Esophagus squamous epithelium (tissue), 5 donors: ENCODE data around the gene PKIG. TPM values are rescaled to one million over a fixed set of nuclear protein-coding genes. Genes with fewer than 3 reads are reported as not detected.

Experiments
- DNase-seq: peaks from one replicate; lab custom pipeline; 2025; lab: John Stamatoyannopoulos, UW
- H3K27ac ChIP-seq, 4 donors: fragments of 200-600 bp; sonication (generic); one replicate each; pipeline ENCODE4 v1.5.1; 2016 to 2019; ENCODE audit warnings: mild to moderate bottlenecking in 1 of 4
- H3K27me3 ChIP-seq, 4 donors: fragments of 200-600 bp; sonication (generic); 1 replicate in 3 of 4; 2 replicates in 1 of 4; pipeline versions ENCODE4 v1.5.1 to v1.6.0; 2017 to 2021; ENCODE audit warnings: antibody characterized with exemption in 1 of 4
- H3K36me3 ChIP-seq, 3 donors: fragments of 200-600 bp; sonication (generic); one replicate each; pipeline ENCODE4 v1.5.1; 2016 to 2019
- H3K4me1 ChIP-seq, 3 donors: fragments of 200-600 bp; sonication (generic); one replicate each; pipeline ENCODE4 v1.5.1; 2017 to 2019
- H3K4me3 ChIP-seq, 4 donors: fragments of 200-600 bp; sonication (generic); 1 replicate in 3 of 4; 2 replicates in 1 of 4; pipeline ENCODE4 v1.5.1; 2016 to 2019; ENCODE audit warnings: mild to moderate bottlenecking in 2 of 4, moderate library complexity in 1 of 4
- H3K9me3 ChIP-seq, 3 donors: fragments of 200-600 bp; sonication (generic); one replicate each; pipeline ENCODE4 v1.5.1; 2016 to 2019
- POLR2A ChIP-seq, 4 donors: fragments of 450-650 bp; IDR thresholded peaks; one replicate each; pipeline ENCODE4 v1.6.1; 2017; ENCODE audit warnings: antibody characterized with exemption in 4 of 4, mild to moderate bottlenecking in 4 of 4, moderate library complexity in 3 of 4
- WGBS, 2 donors: methylation state at CpG; one replicate each; pipeline ENCODE4 v1.1.5; 2018; 5-methylcytosine and 5-hydroxymethylcytosine counted together
- intact Hi-C: fragments of 100-400 bp; cut with DNase I; formaldehyde crosslinking; loops from one replicate; pipeline ENCODE4 v1.15.0; 2022
- total RNA-seq, 4 donors: library from RNA; depleted of rRNA; stranded (reverse); fragments of >200 nt; gene quantifications; one replicate each; pipeline ENCODE4 v1.1.0, GENCODE V29; 2016
- TF ChIP-seq, protein P1 (sequence below), 6 experiments: fragments of 450-650 bp in 4 of 6; fragments of 200-600 bp in 2 of 6; sonication (generic) in 2 of 6; IDR thresholded peaks; one replicate each; pipeline ENCODE4 v1.5.1; 2016 to 2019; ENCODE audit warnings: antibody characterized with exemption in 6 of 6, mild to moderate bottlenecking in 4 of 6, moderate library complexity in 4 of 6
- donor health status: DM: yes; HTN: yes; CAD: no.

Gene PKIG
- total RNA-seq, 4 donors from 2014 or later: 11.0 to 80.1 (median 19.4) TPM

DNA sequence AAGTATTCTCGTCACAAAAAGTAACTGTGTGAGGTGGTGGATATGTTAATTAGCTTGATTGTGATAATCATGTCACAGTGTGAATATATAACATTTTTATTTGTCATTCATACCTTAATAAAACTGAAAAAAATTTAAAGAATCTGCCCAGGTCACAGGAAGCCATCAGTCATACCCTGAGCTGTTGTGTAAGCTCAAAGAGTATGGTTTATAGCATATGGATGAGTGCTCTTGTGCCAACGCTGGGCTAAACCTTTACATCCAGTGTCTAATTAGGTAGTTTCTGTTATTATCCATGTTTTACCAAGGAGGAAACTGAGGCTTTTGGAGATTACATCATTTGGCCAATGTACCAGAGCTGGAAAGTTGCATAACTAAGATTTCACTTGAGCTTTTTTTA, 11.4 kb downstream of the PKIG start:
- Histone ChIP-seq H3K36me3 (peaks cover 0 to 24% (median 0%) of the 10 kb centered on the region in 3 donors), H3K4me1 (peaks cover 0 to 56% (median 32%) of the 10 kb centered on the region in 3 donors), H3K9me3 (no peaks in the 10 kb centered on the region), H3K27ac (peak overlapping the region in 3 of 4 donors; percentile 23 to 66 (median 57)), H3K27me3 (no peaks in the 10 kb centered on the region), H3K4me3 (no peak overlapping the region)
- no peak for DNase-seq
- TF ChIP-seq, protein P1, sequence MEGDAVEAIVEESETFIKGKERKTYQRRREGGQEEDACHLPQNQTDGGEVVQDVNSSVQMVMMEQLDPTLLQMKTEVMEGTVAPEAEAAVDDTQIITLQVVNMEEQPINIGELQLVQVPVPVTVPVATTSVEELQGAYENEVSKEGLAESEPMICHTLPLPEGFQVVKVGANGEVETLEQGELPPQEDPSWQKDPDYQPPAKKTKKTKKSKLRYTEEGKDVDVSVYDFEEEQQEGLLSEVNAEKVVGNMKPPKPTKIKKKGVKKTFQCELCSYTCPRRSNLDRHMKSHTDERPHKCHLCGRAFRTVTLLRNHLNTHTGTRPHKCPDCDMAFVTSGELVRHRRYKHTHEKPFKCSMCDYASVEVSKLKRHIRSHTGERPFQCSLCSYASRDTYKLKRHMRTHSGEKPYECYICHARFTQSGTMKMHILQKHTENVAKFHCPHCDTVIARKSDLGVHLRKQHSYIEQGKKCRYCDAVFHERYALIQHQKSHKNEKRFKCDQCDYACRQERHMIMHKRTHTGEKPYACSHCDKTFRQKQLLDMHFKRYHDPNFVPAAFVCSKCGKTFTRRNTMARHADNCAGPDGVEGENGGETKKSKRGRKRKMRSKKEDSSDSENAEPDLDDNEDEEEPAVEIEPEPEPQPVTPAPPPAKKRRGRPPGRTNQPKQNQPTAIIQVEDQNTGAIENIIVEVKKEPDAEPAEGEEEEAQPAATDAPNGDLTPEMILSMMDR (IDR thresholded peaks at IDR 0.05): no peak
- TF ChIP-seq POLR2A (IDR thresholded peaks at IDR 0.05): no peak
- 52 to 67% methylated on average over 2 of the region's 2 CpGs for WGBS, 2 donors
- intact Hi-C loops: no loop called here

DNA sequence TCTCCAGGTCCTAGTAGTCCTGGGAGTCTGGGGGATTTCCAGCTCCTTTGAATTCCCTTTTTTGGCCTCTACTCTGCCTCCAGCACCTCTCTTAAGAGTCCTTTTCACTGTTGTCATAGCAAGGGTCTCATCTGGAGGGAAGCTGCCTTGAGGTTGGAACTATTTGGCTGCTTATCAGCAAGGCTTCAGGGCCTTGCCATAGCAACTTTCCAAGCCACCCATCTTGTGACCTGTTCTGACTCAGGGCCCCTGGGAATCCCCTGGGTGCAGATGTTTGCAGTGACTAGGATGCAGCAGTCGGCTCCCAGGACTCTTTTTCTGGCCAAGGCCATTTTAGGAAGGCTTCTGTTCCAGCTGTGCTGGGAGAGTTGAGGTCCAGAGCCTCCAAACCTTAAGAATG, 12.4 kb downstream of the PKIG start:
- intact Hi-C loops: no loop called here
- Histone ChIP-seq H3K9me3 (no peaks in the 10 kb centered on the region), H3K4me1 (peaks cover 0 to 66% (median 42%) of the 10 kb centered on the region in 3 donors), H3K27me3 (no peaks in the 10 kb centered on the region), H3K4me3 (no peak overlapping the region), H3K27ac (peak overlapping the region in 3 of 4 donors; percentile 23 to 66 (median 57)), H3K36me3 (peaks cover 0 to 22% (median 0%) of the 10 kb centered on the region in 3 donors)
- DNase-seq: no peak
- TF ChIP-seq POLR2A (IDR thresholded peaks at IDR 0.05): no peak
- TF ChIP-seq, protein P1 (IDR thresholded peaks at IDR 0.05): no peak
- 17 to 29% methylated on average over 1 of the region's 1 CpG for WGBS, 2 donors

DNA sequence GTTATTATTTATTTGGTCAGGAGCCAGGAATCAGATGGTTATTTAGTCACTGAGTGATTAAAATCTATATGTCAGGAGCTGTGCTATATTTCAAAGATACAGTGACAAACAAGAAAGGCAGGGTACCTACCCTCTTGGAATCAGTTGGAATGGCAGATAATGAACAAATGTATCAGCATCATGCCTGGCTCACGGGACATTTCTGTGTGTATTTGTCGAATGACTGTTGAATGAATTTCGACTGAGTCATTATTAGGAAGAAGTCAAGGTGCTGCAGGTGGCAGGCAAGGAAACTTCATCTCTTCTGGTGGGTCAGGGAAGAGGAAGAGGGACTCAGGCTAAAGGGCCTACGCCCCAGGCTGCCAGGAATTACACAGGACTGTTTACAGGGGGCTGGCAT, 13.6 kb downstream of the PKIG start:
- intact Hi-C loops: no loop called here
- TF ChIP-seq POLR2A (IDR thresholded peaks at IDR 0.05): no peak
- TF ChIP-seq, protein P1 (IDR thresholded peaks at IDR 0.05): no peak
- Histone ChIP-seq H3K4me1 (peaks cover 3 to 74% (median 54%) of the 10 kb centered on the region in 3 donors), H3K27ac (peak overlapping the region in 3 of 4 donors; percentile 87 to 94 (median 90)), H3K4me3 (no peak overlapping the region), H3K27me3 (no peaks in the 10 kb centered on the region), H3K36me3 (peaks cover 0 to 9% (median 0%) of the 10 kb centered on the region in 3 donors), H3K9me3 (no peaks in the 10 kb centered on the region)
- DNase-seq: no peak
- WGBS, 2 donors: 68 to 71% methylated on average over 4 of the region's 4 CpGs

DNA sequence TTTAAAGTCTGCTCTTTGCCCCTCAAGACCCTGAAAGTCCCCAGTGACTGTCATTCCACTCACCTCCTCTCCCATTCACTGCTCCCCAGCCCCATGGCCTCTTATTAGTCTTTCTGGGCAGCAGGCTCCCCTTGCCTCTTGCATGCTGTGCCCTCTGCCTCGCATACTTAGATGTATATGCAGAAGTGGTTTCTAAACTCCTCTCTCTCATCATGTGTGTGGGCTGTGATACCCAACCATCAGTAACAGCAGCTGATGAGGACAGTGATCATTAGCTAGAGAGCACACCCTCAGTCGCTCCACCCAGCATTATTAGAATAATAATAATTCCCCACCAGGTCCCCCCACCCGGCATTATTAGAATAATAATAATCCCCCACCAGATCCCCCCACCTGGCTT, 14.5 kb downstream of the PKIG start:
- Histone ChIP-seq H3K4me3 (no peak overlapping the region), H3K4me1 (peaks cover 8 to 80% (median 62%) of the 10 kb centered on the region in 3 donors), H3K36me3 (peaks cover 0 to 6% (median 0%) of the 10 kb centered on the region in 3 donors), H3K27me3 (no peaks in the 10 kb centered on the region), H3K9me3 (no peaks in the 10 kb centered on the region), H3K27ac (peak overlapping the region in 3 of 4 donors; percentile 87 to 94 (median 90))
- TF ChIP-seq POLR2A (IDR thresholded peaks at IDR 0.05): no peak
- TF ChIP-seq, protein P1 (IDR thresholded peaks at IDR 0.05): no peak
- intact Hi-C loops: no loop called here
- WGBS, 2 donors: 83 to 88% methylated on average over 3 of the region's 3 CpGs
- DNase-seq: no peak

DNA sequence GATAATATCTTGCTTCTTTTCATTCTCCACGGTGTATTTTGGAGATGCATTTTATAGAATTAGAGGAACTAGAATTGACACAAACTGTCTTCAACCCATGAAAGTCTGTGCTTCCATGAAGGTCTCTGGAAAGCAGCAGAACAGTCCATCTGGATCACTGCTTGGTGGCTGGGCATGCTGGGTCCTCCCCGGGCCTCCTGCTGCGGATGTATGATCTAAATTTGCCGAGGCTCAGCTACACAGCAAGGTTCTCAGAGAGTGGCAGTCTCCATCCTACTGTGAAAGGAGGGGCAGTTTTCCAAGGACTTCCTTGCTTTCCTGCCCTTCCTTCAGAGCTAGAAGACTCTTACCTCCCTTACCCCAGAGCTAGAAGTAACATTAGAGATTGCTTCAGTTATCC, 15.1 kb downstream of the PKIG start:
- no peaks in the 10 kb centered on the region for H3K9me3 ChIP-seq
- H3K36me3 ChIP-seq: peaks cover 0 to 3% (median 0%) of the 10 kb centered on the region in 3 donors
- no peak overlapping the region for H3K4me3 ChIP-seq
- H3K27me3 ChIP-seq: no peaks in the 10 kb centered on the region
- 72 to 81% methylated on average over 4 of the region's 4 CpGs for whole genome bisulfite sequencing, 2 donors
- H3K27ac ChIP-seq: peak overlapping the region; percentile 49 to 94 (median 88)
- intact Hi-C loops: no loop called here
- DNase-seq: no peak
- no peak for TF ChIP-seq POLR2A (IDR thresholded peaks at IDR 0.05)
- TF ChIP-seq, protein P1 (IDR thresholded peaks at IDR 0.05): no peak
- H3K4me1 ChIP-seq: peaks cover 8 to 87% (median 68%) of the 10 kb centered on the region in 3 donors
